Dendritic cell treated with granulocyte-macrophage colony-stimulating factor and Interleukin-4, amounts not matched to agents 40 ng/mL and 50 ng/mL, for 4 days (primary cell): ENCODE measurements around the gene AKIRIN2.

Experiments
- H3K27ac Mint-ChIP-seq: one replicate; pipeline ENCODE4 v1.8.0; 2022; ENCODE audit warnings: mild to moderate bottlenecking, mixed read lengths
- H3K27me3 Mint-ChIP-seq: one replicate; pipeline ENCODE4 v1.8.0; 2022; ENCODE audit warnings: mild to moderate bottlenecking, mixed read lengths
- H3K36me3 Mint-ChIP-seq: one replicate; pipeline ENCODE4 v1.8.0; 2022; ENCODE audit warnings: low read depth, mixed read lengths
- H3K4me1 Mint-ChIP-seq: one replicate; pipeline ENCODE4 v1.8.0; 2022; ENCODE audit warnings: low read depth, mixed read lengths
- H3K4me3 Mint-ChIP-seq: one replicate; pipeline ENCODE4 v1.8.0; 2022; ENCODE audit warnings: mild to moderate bottlenecking, moderate library complexity, mixed read lengths
- H3K9me3 Mint-ChIP-seq: one replicate; pipeline ENCODE4 v1.8.0; 2022; ENCODE audit warnings: mixed read lengths
- intact Hi-C: fragments of 100-400 bp; cut with micrococcal nuclease; formaldehyde crosslinking; loops from one replicate; pipeline ENCODE4 v1.15.0; 2022

The AKIRIN2 gene

GRCh38 chr6:87701676-87702588 lies at the start of gene AKIRIN2:
AKIRIN2 (minus strand) TSS chr6:87702233; CDS start chr6:87701684, 549 bp downstream.
- peaks cover 22% of the 10 kb centered on the region for H3K4me1 Mint-ChIP-seq
- peak within 1 kb of the TSS; percentile 97 for H3K27ac Mint-ChIP-seq
- H3K4me3 Mint-ChIP-seq: peak within 1 kb of the TSS; percentile 94
- peaks cover 37% of the 10 kb centered on the region for H3K36me3 Mint-ChIP-seq
- H3K27me3 Mint-ChIP-seq: no peaks in the 10 kb centered on the region
- intact Hi-C loops: loop anchor here (1.0 to 2.0 kb wide), 3 partner anchors 17 to 55 kb away; no protein-coding TSS in a partner anchor
- H3K9me3 Mint-ChIP-seq: no peaks in the 10 kb centered on the region

DNA sequence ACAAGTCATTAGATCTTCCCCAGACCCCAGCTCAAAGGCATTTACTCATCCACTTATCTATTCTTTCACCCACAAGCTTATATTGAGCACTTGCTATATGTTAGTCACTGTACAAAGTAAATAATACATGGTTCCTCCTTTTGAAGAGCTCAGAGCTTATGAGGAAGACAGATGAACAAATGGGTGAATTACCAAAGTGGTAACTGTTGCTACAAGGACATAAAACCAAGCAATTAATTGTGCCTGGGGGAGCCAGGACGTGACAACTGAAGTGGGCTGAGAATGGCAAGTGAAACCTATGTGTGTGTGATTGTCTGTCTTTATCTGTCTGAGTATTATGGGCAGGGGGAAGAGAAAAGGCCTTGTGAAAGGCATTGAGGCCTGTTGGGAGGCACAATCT lies 45.6 kb upstream of the AKIRIN2 start:
- Mint-ChIP-seq H3K4me3 (no peak overlapping the region), H3K9me3 (no peaks in the 10 kb centered on the region), H3K4me1 (peaks cover 27% of the 10 kb centered on the region), H3K36me3 (no peaks in the 10 kb centered on the region), H3K27ac (peak overlapping the region; percentile 87), H3K27me3 (no peaks in the 10 kb centered on the region)
- intact Hi-C loops: no loop called here

DNA sequence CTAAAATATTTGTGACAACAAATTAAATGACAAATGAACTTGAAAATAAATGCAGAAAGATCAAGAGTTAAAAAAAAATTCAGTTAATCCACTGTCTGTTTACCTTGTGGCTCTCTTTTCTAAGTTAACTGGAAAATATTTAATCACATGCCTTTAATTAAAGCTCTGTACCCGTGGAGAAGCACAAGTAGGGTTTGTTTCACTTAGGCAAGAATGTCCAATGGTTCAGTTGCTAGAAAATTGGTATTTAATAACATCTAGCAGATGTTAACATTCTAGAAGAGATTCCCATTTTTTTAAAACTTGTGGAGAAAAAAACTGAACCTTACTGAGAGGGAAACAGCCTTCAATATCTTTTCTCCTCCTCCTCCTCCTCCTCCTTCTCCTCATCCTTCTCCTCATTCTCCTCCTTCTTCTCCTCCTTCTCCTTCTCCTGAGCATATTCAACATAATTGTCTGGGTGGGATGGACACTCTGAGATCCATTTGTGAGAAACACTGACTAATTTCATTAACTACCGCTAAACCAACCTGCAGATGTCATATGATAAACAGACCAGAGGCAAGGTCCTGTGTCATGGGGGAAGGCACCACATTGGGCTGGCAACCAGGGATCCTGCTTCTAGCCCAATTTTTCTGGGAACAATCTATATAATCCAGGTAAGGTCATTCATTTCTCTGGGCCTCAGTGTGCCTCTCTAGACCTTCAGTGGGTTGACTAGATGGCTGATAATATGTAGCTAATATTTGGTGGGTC lies 44.1 kb upstream of the AKIRIN2 start:
- intact Hi-C loops: no loop called here
- H3K4me1 Mint-ChIP-seq: peaks cover 40% of the 10 kb centered on the region
- H3K27me3 Mint-ChIP-seq: no peaks in the 10 kb centered on the region
- H3K27ac Mint-ChIP-seq: peak overlapping the region; percentile 17
- H3K9me3 Mint-ChIP-seq: no peaks in the 10 kb centered on the region
- H3K36me3 Mint-ChIP-seq: no peaks in the 10 kb centered on the region
- H3K4me3 Mint-ChIP-seq: no peak overlapping the region

GRCh38 chr6:87743454-87743853 lies 41.4 kb upstream of the AKIRIN2 start:
- intact Hi-C loops: no loop called here
- H3K4me1 Mint-ChIP-seq: peaks cover 44% of the 10 kb centered on the region
- no peaks in the 10 kb centered on the region for H3K27me3 Mint-ChIP-seq
- no peak overlapping the region for H3K4me3 Mint-ChIP-seq
- no peaks in the 10 kb centered on the region for H3K36me3 Mint-ChIP-seq
- H3K27ac Mint-ChIP-seq: peak overlapping the region; percentile 69
- H3K9me3 Mint-ChIP-seq: no peaks in the 10 kb centered on the region

- H3K9me3 Mint-ChIP-seq: no peaks in the 10 kb centered on the region
- no peak overlapping the region for H3K4me3 Mint-ChIP-seq
- H3K4me1 Mint-ChIP-seq: peaks cover 35% of the 10 kb centered on the region
- H3K27me3 Mint-ChIP-seq: no peaks in the 10 kb centered on the region
- H3K36me3 Mint-ChIP-seq: no peaks in the 10 kb centered on the region
- peak overlapping the region; percentile 71 for H3K27ac Mint-ChIP-seq
- intact Hi-C loops: no loop called here
Measured at GRCh38 chr6:87742106-87742505, 40.1 kb upstream of the AKIRIN2 start.

DNA sequence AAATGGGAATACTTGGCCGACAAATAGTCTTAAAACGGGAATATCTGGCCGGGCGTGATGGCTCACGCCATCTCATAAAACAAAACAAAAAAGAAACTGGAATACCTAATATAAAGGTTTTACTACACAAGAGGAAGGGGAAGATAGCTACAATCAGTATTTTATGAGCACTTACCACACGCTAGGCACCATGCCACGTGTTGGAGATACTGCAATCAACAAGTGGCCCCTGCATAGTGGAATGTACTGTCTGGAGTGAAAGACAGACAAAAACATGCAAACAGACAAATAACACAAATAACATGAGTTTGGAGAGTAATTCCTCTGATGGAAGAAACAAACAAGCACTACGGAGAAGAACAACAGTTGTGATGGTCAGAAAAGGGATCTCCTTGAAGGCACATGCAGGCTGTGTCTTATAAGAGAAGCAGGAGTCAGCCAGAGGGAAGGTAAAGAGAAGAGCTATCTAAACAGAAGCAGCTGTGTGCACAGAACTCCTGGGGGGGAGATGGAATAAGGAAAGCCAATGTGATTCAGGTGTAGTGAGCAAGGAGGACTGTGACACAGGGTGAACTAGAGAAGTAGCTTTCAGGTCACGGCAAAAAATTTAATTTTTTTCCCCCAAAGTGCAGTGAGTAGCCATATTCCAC lies 39.1 kb upstream of the AKIRIN2 start:
- Mint-ChIP-seq H3K27ac (no peak overlapping the region), H3K4me1 (peaks cover 32% of the 10 kb centered on the region), H3K27me3 (no peaks in the 10 kb centered on the region), H3K4me3 (no peak overlapping the region), H3K36me3 (no peaks in the 10 kb centered on the region), H3K9me3 (no peaks in the 10 kb centered on the region)
- intact Hi-C loops: no loop called here

- H3K9me3 Mint-ChIP-seq: no peaks in the 10 kb centered on the region
- H3K4me3 Mint-ChIP-seq: no peak overlapping the region
- H3K4me1 Mint-ChIP-seq: peaks cover 26% of the 10 kb centered on the region
- H3K27me3 Mint-ChIP-seq: no peaks in the 10 kb centered on the region
- H3K36me3 Mint-ChIP-seq: no peaks in the 10 kb centered on the region
- H3K27ac Mint-ChIP-seq: no peak overlapping the region
- intact Hi-C loops: no loop called here
Measured at GRCh38 chr6:87738744-87739143, 36.7 kb upstream of the AKIRIN2 start.

DNA sequence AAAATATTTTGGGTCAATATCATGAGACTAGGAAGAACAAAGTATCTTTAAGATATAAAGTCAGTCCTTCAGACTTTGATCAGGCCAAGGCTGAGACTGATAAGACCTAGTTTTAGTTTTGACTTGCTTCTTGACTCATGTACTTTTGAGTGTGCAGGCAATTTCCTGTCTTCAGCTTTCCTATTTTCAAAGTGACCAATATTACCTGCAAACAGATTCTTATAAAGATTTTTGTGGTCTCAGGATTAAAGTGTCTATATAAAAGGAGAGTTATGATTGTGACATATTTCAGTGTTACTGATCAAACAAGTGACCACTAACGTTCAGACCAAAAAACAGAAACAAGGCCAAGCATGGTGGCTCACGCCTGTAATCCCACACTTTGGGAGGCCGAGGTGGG lies 36.0 kb upstream of the AKIRIN2 start:
- Mint-ChIP-seq H3K4me3 (no peak overlapping the region), H3K36me3 (no peaks in the 10 kb centered on the region), H3K27ac (no peak overlapping the region), H3K4me1 (peaks cover 21% of the 10 kb centered on the region), H3K9me3 (no peaks in the 10 kb centered on the region), H3K27me3 (no peaks in the 10 kb centered on the region)
- intact Hi-C loops: no loop called here

DNA sequence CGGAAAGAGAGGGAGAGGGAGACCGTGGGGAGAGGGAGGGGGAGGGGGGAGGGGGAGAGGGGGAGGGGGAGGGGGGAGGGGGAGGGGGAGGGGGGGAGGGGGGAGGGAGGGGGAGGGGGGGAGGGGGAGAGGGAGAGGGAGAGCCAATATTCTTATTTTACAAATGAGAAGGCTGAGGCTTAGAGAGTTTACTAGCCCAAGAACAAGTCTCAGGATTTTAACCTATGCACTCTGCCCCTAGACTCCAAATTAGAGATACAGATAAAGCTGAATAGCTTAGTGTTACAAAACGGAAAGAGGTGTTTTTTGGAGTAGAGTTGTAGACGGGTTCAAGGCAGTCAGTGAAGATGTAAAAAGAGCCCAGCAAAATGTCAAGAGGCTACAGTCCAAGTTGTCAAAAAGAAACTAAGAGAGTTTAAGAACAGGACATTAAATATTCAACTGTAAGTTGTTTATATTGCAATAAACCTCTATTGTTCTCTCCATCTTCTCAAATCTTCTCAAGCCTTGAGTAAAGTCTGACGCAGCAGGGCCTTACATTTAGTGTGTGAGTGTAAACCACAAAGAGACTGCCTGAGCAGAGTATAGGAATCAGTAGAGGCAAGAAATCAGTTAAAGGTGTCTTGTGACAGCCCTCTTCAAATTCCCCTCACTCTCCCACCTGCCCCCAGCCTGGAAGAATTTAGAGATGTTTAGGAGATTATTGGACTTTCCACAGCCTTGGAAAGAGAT lies 34.9 kb upstream of the AKIRIN2 start:
- Mint-ChIP-seq H3K27ac (no peak overlapping the region), H3K4me3 (no peak overlapping the region), H3K4me1 (peaks cover 13% of the 10 kb centered on the region), H3K36me3 (no peaks in the 10 kb centered on the region), H3K27me3 (no peaks in the 10 kb centered on the region), H3K9me3 (no peaks in the 10 kb centered on the region)
- intact Hi-C loops: no loop called here

- intact Hi-C loops: loop anchor here (1.0 kb wide), 1 partner anchor 25 kb away; no protein-coding TSS in a partner anchor
- Mint-ChIP-seq H3K36me3 (no peaks in the 10 kb centered on the region), H3K27ac (peak overlapping the region; percentile 76), H3K4me3 (no peak overlapping the region), H3K4me1 (peaks cover 47% of the 10 kb centered on the region), H3K9me3 (no peaks in the 10 kb centered on the region), H3K27me3 (no peaks in the 10 kb centered on the region)
Measured at GRCh38 chr6:87731818-87732661, 30.0 kb upstream of the AKIRIN2 start.

GRCh38 chr6:87731080-87731479 lies 29.0 kb upstream of the AKIRIN2 start:
- intact Hi-C loops: no loop called here
- peaks cover 47% of the 10 kb centered on the region for H3K4me1 Mint-ChIP-seq
- H3K9me3 Mint-ChIP-seq: no peaks in the 10 kb centered on the region
- no peaks in the 10 kb centered on the region for H3K27me3 Mint-ChIP-seq
- no peak overlapping the region for H3K4me3 Mint-ChIP-seq
- peak overlapping the region; percentile 50 for H3K27ac Mint-ChIP-seq
- H3K36me3 Mint-ChIP-seq: no peaks in the 10 kb centered on the region

DNA sequence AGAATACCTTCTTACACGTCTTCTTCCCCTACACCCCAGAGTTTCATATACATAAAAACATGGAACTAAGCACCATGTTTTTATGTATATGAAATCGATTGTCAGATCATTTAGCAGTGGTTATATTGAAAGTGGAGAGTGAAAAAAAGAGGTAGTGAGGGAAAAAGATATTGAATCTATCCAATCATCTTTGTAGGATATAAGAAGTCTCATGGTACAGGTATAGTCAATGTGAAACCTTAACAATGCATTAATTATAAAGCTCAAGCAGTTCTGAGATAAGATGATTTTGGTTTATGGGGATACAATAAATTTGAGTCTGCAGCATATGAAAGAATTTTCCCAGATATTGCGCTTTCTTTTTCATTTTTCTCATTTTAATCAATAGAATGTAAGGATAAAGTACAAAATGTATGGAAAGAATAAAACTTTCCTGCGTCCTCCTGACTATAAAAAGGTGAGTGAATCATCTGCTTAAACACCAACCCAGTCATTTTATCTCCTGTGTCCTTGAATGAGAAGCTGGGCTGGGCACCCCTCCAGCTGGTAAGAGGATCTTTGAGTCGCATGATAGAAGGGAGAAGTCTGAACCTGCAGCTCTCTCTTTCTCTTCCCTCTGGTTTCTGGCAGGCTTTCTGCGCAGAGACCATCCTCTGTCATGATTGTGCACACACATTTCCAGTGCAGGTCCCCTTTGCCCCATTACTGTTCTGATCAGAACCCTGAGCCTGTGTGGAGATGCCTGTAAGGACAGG lies 28.1 kb upstream of the AKIRIN2 start:
- Mint-ChIP-seq H3K9me3 (no peaks in the 10 kb centered on the region), H3K4me3 (peak overlapping the region; percentile 30), H3K36me3 (no peaks in the 10 kb centered on the region), H3K27ac (peak overlapping the region; percentile 83), H3K4me1 (peaks cover 56% of the 10 kb centered on the region), H3K27me3 (no peaks in the 10 kb centered on the region)
- intact Hi-C loops: loop anchor here (1.0 kb wide), 1 partner anchor 28 kb away; the partner anchor contains the start of gene AKIRIN2
